ENCODE measurements around the gene MCCC2.

MCCC2 gene

GRCh38 chr5:71693828-71694427, 106.8 kb downstream of the MCCC2 start:
- FAIRE-seq: no peak
- DNase-seq (ENCODE audit: insufficient read length, low spot score): no peak
- TF ChIP-seq SPI1 (IDR thresholded peaks at IDR 0.05; ENCODE audit: low read depth, low read length): no peak
- no peak for TF ChIP-seq POLR2AphosphoS5 (IDR thresholded peaks at IDR 0.05; ENCODE audit: low read depth, low read length)
- TF ChIP-seq POU2F2 (IDR thresholded peaks at IDR 0.05; ENCODE audit: low read depth, low read length): no peak
- no peak for TF ChIP-seq PAX5 (IDR thresholded peaks at IDR 0.05; ENCODE audit: insufficient read depth, low read length, severe bottlenecking)
- TF ChIP-seq TAF1 (IDR thresholded peaks at IDR 0.05; ENCODE audit: low read depth, low read length): no peak
- TF ChIP-seq POLR2A (IDR thresholded peaks at IDR 0.05; ENCODE audit: low read depth, low read length): no peak

GRCh38 chr5:71695071-71695470, 107.9 kb downstream of the MCCC2 start:
- no peak for FAIRE-seq
- DNase-seq (ENCODE audit: insufficient read length, low spot score): no peak
- no peak for TF ChIP-seq PAX5 (IDR thresholded peaks at IDR 0.05; ENCODE audit: insufficient read depth, low read length, severe bottlenecking)
- TF ChIP-seq POU2F2 (IDR thresholded peaks at IDR 0.05; ENCODE audit: low read depth, low read length): no peak
- no peak for TF ChIP-seq TAF1 (IDR thresholded peaks at IDR 0.05; ENCODE audit: low read depth, low read length)
- no peak for TF ChIP-seq POLR2A (IDR thresholded peaks at IDR 0.05; ENCODE audit: low read depth, low read length)
- no peak for TF ChIP-seq SPI1 (IDR thresholded peaks at IDR 0.05; ENCODE audit: low read depth, low read length)
- TF ChIP-seq POLR2AphosphoS5 (IDR thresholded peaks at IDR 0.05; ENCODE audit: low read depth, low read length): no peak

GRCh38 chr5:71695595-71695994, 108.5 kb downstream of the MCCC2 start:
- TF ChIP-seq TAF1 (IDR thresholded peaks at IDR 0.05; ENCODE audit: low read depth, low read length): no peak
- no peak for TF ChIP-seq POU2F2 (IDR thresholded peaks at IDR 0.05; ENCODE audit: low read depth, low read length)
- no peak for TF ChIP-seq SPI1 (IDR thresholded peaks at IDR 0.05; ENCODE audit: low read depth, low read length)
- TF ChIP-seq PAX5 (IDR thresholded peaks at IDR 0.05; ENCODE audit: insufficient read depth, low read length, severe bottlenecking): no peak
- TF ChIP-seq POLR2AphosphoS5 (IDR thresholded peaks at IDR 0.05; ENCODE audit: low read depth, low read length): no peak
- no peak for TF ChIP-seq POLR2A (IDR thresholded peaks at IDR 0.05; ENCODE audit: low read depth, low read length)
- DNase-seq (ENCODE audit: insufficient read length, low spot score) (no peak), FAIRE-seq (no peak)

DNA sequence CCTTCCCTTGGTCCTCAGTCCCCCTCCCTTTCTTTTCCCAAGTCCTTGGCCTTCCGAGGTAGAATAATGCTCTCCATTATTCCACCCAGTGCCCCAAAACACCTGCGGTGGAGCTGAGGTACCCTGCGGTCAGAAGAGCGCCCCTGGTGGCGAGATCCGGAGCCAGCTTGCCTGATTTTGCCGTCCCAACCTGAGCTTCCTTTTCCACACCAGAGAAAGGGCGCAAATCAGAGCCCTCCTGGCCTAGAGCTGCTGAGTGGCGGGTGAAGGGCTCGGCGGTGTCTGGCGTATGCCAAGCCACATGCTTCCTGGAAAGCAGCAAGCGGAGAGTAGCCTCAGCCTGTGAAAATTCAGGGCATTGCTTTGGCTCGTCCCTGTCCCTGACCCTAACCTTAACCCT, 110.8 kb downstream of the MCCC2 start:
- TF ChIP-seq SPI1 (IDR thresholded peaks at IDR 0.05; ENCODE audit: low read depth, low read length) (no peak), POU2F2 (IDR thresholded peaks at IDR 0.05; ENCODE audit: low read depth, low read length) (no peak), TAF1 (IDR thresholded peaks at IDR 0.05; ENCODE audit: low read depth, low read length) (no peak), POLR2A (IDR thresholded peaks at IDR 0.05; ENCODE audit: low read depth, low read length) (no peak), PAX5 (IDR thresholded peaks at IDR 0.05; ENCODE audit: insufficient read depth, low read length, severe bottlenecking) (no peak), POLR2AphosphoS5 (IDR thresholded peaks at IDR 0.05; ENCODE audit: low read depth, low read length) (no peak)
- FAIRE-seq (no peak), DNase-seq (ENCODE audit: insufficient read length, low spot score) (no peak)

GRCh38 chr5:71699233-71699632, 112.1 kb downstream of the MCCC2 start:
- TF ChIP-seq POLR2AphosphoS5 (IDR thresholded peaks at IDR 0.05; ENCODE audit: low read depth, low read length): no peak
- no peak for TF ChIP-seq TAF1 (IDR thresholded peaks at IDR 0.05; ENCODE audit: low read depth, low read length)
- no peak for TF ChIP-seq POU2F2 (IDR thresholded peaks at IDR 0.05; ENCODE audit: low read depth, low read length)
- no peak for TF ChIP-seq POLR2A (IDR thresholded peaks at IDR 0.05; ENCODE audit: low read depth, low read length)
- no peak for TF ChIP-seq PAX5 (IDR thresholded peaks at IDR 0.05; ENCODE audit: insufficient read depth, low read length, severe bottlenecking)
- TF ChIP-seq SPI1 (IDR thresholded peaks at IDR 0.05; ENCODE audit: low read depth, low read length): no peak
- FAIRE-seq: no peak
- DNase-seq (ENCODE audit: insufficient read length, low spot score): no peak

- DNase-seq (ENCODE audit: insufficient read length, low spot score) (no peak), FAIRE-seq (no peak)
- no peak for TF ChIP-seq TAF1 (IDR thresholded peaks at IDR 0.05; ENCODE audit: low read depth, low read length)
- no peak for TF ChIP-seq POLR2AphosphoS5 (IDR thresholded peaks at IDR 0.05; ENCODE audit: low read depth, low read length)
- no peak for TF ChIP-seq POU2F2 (IDR thresholded peaks at IDR 0.05; ENCODE audit: low read depth, low read length)
Observed at GRCh38 chr5:71699751-71700150, 112.6 kb downstream of the MCCC2 start.

DNA sequence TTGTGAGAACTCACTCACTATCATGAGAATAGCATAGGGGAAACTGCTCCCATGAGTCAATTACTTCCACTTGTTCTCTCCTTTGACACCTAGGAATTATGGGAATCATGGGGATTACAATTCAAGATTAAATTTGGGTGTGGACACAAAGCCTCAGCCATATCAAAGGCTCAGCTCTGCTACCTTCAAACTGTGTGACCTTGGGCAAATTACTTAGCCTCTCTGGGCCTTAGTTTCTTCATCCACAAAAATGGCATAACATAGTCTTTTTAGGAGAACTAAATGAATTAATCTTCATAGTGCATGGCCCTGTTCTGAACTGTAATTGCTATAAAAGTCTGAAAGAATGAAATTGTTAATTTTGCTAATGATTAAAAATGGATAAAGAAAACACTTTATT, 113.7 kb downstream of the MCCC2 start:
- FAIRE-seq (no peak), DNase-seq (ENCODE audit: insufficient read length, low spot score) (no peak)
- TF ChIP-seq SPI1 (IDR thresholded peaks at IDR 0.05; ENCODE audit: low read depth, low read length) (no peak), POU2F2 (IDR thresholded peaks at IDR 0.05; ENCODE audit: low read depth, low read length) (no peak), TAF1 (IDR thresholded peaks at IDR 0.05; ENCODE audit: low read depth, low read length) (no peak), POLR2AphosphoS5 (IDR thresholded peaks at IDR 0.05; ENCODE audit: low read depth, low read length) (no peak), POLR2A (IDR thresholded peaks at IDR 0.05; ENCODE audit: low read depth, low read length) (no peak), PAX5 (IDR thresholded peaks at IDR 0.05; ENCODE audit: insufficient read depth, low read length, severe bottlenecking) (no peak)

DNA sequence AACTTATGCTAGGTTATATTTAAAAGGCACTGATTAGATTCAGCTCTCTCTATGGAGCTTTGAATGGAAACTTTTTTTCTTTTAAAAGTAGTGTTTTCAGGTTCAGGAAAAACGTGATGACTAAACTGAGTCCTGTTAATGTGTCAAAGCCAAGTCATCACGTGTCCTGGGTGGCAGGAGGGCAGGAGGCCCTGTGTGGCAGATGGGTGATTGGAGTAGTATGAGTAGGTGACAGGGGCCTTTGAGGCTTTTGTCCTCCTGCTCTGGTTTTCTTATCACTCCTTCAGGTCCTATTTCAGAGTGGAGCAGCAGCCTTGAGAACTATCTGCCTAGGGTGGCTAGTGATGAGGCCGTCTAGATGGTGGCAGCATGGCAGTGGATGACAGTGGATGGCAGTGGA, 114.3 kb downstream of the MCCC2 start:
- FAIRE-seq (no peak), DNase-seq (ENCODE audit: insufficient read length, low spot score) (no peak)
- TF ChIP-seq POLR2A (IDR thresholded peaks at IDR 0.05; ENCODE audit: low read depth, low read length) (no peak), PAX5 (IDR thresholded peaks at IDR 0.05; ENCODE audit: insufficient read depth, low read length, severe bottlenecking) (no peak), TAF1 (IDR thresholded peaks at IDR 0.05; ENCODE audit: low read depth, low read length) (no peak), POU2F2 (IDR thresholded peaks at IDR 0.05; ENCODE audit: low read depth, low read length) (no peak), POLR2AphosphoS5 (IDR thresholded peaks at IDR 0.05; ENCODE audit: low read depth, low read length) (no peak), SPI1 (IDR thresholded peaks at IDR 0.05; ENCODE audit: low read depth, low read length) (no peak)

DNA sequence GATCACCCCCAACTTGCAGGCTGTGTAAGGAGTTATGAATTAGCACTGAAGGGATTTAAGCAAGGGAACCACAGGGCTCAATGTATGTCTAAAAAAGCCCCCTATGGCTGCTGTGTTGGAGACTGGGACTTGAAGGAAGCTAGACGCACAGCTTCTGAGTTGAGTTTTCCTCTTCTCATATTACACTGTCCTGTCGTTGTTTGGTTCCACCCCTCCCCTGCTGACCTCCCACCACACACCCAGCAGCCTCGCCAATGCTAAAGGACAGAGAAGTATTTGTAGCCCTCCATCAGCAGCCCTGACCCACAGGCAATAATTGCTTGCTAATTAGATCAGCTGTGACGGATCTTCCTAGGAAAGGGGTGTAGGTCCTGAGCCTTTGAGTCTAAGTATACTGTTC, 116.8 kb downstream of the MCCC2 start:
- DNase-seq (ENCODE audit: insufficient read length, low spot score): no peak
- no peak for FAIRE-seq
- no peak for TF ChIP-seq POLR2AphosphoS5 (IDR thresholded peaks at IDR 0.05; ENCODE audit: low read depth, low read length)

GRCh38 chr5:71705421-71705820, 118.3 kb downstream of the MCCC2 start:
- TF ChIP-seq PAX5 (IDR thresholded peaks at IDR 0.05; ENCODE audit: insufficient read depth, low read length, severe bottlenecking) (no peak), SPI1 (IDR thresholded peaks at IDR 0.05; ENCODE audit: low read depth, low read length) (no peak), TAF1 (IDR thresholded peaks at IDR 0.05; ENCODE audit: low read depth, low read length) (no peak), POU2F2 (IDR thresholded peaks at IDR 0.05; ENCODE audit: low read depth, low read length) (no peak), POLR2A (IDR thresholded peaks at IDR 0.05; ENCODE audit: low read depth, low read length) (no peak)
- DNase-seq (ENCODE audit: insufficient read length, low spot score) (no peak), FAIRE-seq (no peak)

All from GM12891 (cell line).